HEK293 (cell line): ENCODE measurements around the gene TTR.

Experiments
- ZNF274 ChIP-seq, 2 experiments: fragments of 200-500 bp in 1 of 2; fragments of 450-650 bp in 1 of 2; sonication (Bioruptor generic) in 1 of 2; formaldehyde crosslinking in 1 of 2; IDR thresholded peaks; 2 replicates each; pipeline versions ENCODE4 v1.5.1 to v1.6.1; 2014 to 2016; ENCODE audit warnings: borderline replicate concordance in 1 of 2, inconsistent platforms in 1 of 2, low read length in 1 of 2, missing biosample characterization in 1 of 2, missing genetic modification characterization in 1 of 2
- ZNF777 ChIP-seq: fragments of 450-650 bp; formaldehyde crosslinking; IDR thresholded peaks from 2 replicates; pipeline ENCODE4 v1.5.1; 2017; ENCODE audit warnings: missing biosample characterization, missing genetic modification characterization, borderline replicate concordance
- TF ChIP-seq, protein P1 (sequence below): fragments of 450-650 bp; formaldehyde crosslinking; IDR thresholded peaks from 2 replicates; pipeline ENCODE4 v1.5.1; 2016; ENCODE audit warnings: missing biosample characterization, missing genetic modification characterization
- TF ChIP-seq, protein P2 (sequence below): fragments of 450-650 bp; formaldehyde crosslinking; IDR thresholded peaks from 2 replicates; pipeline ENCODE4 v1.5.1; 2016; ENCODE audit warnings: missing biosample characterization, missing genetic modification characterization

DNA sequence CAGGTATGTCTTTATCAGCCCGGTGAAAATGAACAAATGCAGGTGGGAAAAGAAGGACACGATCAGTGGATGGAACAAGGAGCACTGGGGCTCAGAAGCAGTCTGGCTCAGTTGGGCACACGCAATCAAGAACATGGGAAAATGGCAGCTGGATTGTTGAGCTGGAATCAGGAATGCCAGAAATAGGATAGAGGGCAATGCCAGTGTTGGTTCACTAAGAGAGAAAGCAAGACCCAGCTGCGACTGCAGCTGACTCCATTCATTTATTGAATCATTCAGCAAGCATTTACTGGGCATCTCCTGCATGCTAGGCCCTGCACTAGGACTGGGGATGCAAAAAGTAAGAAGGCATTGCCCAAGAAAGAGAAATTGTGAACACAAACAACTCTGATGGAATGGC is 13.6 kb upstream of the TTR start:
- no peak for TF ChIP-seq ZNF274 (IDR thresholded peaks at IDR 0.05; ENCODE audit: low read length)
- no peak for TF ChIP-seq ZNF274 (tag by site-specific recombination; IDR thresholded peaks at IDR 0.05; ENCODE audit: borderline replicate concordance)
- TF ChIP-seq, protein P1, sequence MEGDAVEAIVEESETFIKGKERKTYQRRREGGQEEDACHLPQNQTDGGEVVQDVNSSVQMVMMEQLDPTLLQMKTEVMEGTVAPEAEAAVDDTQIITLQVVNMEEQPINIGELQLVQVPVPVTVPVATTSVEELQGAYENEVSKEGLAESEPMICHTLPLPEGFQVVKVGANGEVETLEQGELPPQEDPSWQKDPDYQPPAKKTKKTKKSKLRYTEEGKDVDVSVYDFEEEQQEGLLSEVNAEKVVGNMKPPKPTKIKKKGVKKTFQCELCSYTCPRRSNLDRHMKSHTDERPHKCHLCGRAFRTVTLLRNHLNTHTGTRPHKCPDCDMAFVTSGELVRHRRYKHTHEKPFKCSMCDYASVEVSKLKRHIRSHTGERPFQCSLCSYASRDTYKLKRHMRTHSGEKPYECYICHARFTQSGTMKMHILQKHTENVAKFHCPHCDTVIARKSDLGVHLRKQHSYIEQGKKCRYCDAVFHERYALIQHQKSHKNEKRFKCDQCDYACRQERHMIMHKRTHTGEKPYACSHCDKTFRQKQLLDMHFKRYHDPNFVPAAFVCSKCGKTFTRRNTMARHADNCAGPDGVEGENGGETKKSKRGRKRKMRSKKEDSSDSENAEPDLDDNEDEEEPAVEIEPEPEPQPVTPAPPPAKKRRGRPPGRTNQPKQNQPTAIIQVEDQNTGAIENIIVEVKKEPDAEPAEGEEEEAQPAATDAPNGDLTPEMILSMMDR (tag by site-specific recombination): no peak
- TF ChIP-seq, protein P2, sequence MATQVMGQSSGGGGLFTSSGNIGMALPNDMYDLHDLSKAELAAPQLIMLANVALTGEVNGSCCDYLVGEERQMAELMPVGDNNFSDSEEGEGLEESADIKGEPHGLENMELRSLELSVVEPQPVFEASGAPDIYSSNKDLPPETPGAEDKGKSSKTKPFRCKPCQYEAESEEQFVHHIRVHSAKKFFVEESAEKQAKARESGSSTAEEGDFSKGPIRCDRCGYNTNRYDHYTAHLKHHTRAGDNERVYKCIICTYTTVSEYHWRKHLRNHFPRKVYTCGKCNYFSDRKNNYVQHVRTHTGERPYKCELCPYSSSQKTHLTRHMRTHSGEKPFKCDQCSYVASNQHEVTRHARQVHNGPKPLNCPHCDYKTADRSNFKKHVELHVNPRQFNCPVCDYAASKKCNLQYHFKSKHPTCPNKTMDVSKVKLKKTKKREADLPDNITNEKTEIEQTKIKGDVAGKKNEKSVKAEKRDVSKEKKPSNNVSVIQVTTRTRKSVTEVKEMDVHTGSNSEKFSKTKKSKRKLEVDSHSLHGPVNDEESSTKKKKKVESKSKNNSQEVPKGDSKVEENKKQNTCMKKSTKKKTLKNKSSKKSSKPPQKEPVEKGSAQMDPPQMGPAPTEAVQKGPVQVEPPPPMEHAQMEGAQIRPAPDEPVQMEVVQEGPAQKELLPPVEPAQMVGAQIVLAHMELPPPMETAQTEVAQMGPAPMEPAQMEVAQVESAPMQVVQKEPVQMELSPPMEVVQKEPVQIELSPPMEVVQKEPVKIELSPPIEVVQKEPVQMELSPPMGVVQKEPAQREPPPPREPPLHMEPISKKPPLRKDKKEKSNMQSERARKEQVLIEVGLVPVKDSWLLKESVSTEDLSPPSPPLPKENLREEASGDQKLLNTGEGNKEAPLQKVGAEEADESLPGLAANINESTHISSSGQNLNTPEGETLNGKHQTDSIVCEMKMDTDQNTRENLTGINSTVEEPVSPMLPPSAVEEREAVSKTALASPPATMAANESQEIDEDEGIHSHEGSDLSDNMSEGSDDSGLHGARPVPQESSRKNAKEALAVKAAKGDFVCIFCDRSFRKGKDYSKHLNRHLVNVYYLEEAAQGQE (tag by site-specific recombination): no peak
- TF ChIP-seq ZNF777: no peak
